Keratinocyte (primary cell): ENCODE results near the gene BATF3. TPM values are rescaled to one million over a fixed set of nuclear protein-coding genes. Genes with fewer than 3 reads are reported as not detected.
A peak's percentile ranks its signal among the peaks of the same experiment; 100 is the strongest.

Source experiments
- DNase-seq: peaks from one replicate; pipeline ENCODE4 v3.0.0-alpha.2; 2011; ENCODE audit warnings: low read depth, missing footprints, low spot score
- FAIRE-seq: peaks from 2 replicates; lab custom pipeline; 2011; peaks lifted over from hg19 to GRCh38; lab: Jason Lieb, UNC
- H2AFZ ChIP-seq: 2 replicates; pipeline ENCODE4 v1.6.0; 2012; ENCODE audit warnings: low read length, control low read depth, inconsistent platforms; ENCODE audit not compliant: control insufficient read depth
- H3K27ac ChIP-seq: 2 replicates; pipeline ENCODE4 v1.5.1; 2011; ENCODE audit warnings: low read length; ENCODE audit not compliant: control insufficient read depth, insufficient read depth
- H3K27me3 ChIP-seq: 3 replicates; pipeline ENCODE4 v1.6.0; 2011; ENCODE audit warnings: low read length; ENCODE audit not compliant: control insufficient read depth, insufficient read depth; ENCODE audit errors: extremely low read depth
- H3K36me3 ChIP-seq, 2 experiments: 2 replicates in 1 of 2; 3 replicates in 1 of 2; pipeline ENCODE4 v1.5.1; 2011; ENCODE audit warnings: low read length in 2 of 2, mild to moderate bottlenecking in 1 of 2; ENCODE audit not compliant: control insufficient read depth in 2 of 2, insufficient read depth in 2 of 2; ENCODE audit errors: extremely low read depth in 1 of 2
- H3K4me1 ChIP-seq: 3 replicates; pipeline ENCODE4 v1.5.1; 2011; ENCODE audit warnings: low read length; ENCODE audit not compliant: control insufficient read depth, insufficient read depth; ENCODE audit errors: extremely low read depth
- H3K4me2 ChIP-seq: 3 replicates; pipeline ENCODE4 v1.6.0; 2011; ENCODE audit warnings: low read depth, low read length; ENCODE audit not compliant: control insufficient read depth, insufficient read depth; ENCODE audit errors: extremely low read depth
- H3K4me3 ChIP-seq, 3 experiments: fragments of 200-600 bp in 1 of 3; sonication (generic) in 1 of 3; 2 replicates in 2 of 3; 3 replicates in 1 of 3; pipeline ENCODE4 v1.5.1; 2011 to 2016; ENCODE audit warnings: low read length in 3 of 3, mild to moderate bottlenecking in 3 of 3, control low read depth in 2 of 3, inconsistent platforms in 1 of 3, low read depth in 1 of 3, mixed read lengths in 1 of 3, mixed run types in 1 of 3, moderate library complexity in 1 of 3; ENCODE audit not compliant: control insufficient read depth in 2 of 3, insufficient read depth in 2 of 3; ENCODE audit errors: extremely low read depth in 1 of 3
- H3K79me2 ChIP-seq: 2 replicates; pipeline ENCODE4 v1.6.0; 2012; ENCODE audit warnings: low read length; ENCODE audit not compliant: control insufficient read depth, insufficient read depth
- H3K9ac ChIP-seq: 3 replicates; pipeline ENCODE4 v1.6.0; 2011; ENCODE audit warnings: low read length; ENCODE audit not compliant: control insufficient read depth, insufficient read depth; ENCODE audit errors: extremely low read depth
- H3K9me1 ChIP-seq: 3 replicates; pipeline ENCODE4 v1.6.0; 2011; ENCODE audit warnings: low read length; ENCODE audit not compliant: control insufficient read depth, insufficient read depth; ENCODE audit errors: extremely low read depth
- H3K9me3 ChIP-seq: 2 replicates; pipeline ENCODE4 v1.5.1; 2012; ENCODE audit warnings: low read depth, low read length; ENCODE audit not compliant: control insufficient read depth
- H4K20me1 ChIP-seq: 3 replicates; pipeline ENCODE4 v1.6.0; 2011; ENCODE audit warnings: low read length; ENCODE audit not compliant: control insufficient read depth, insufficient read depth; ENCODE audit errors: extremely low read depth
- CTCF ChIP-seq, 3 experiments: IDR thresholded peaks in 1 of 3; conservative IDR thresholded peaks in 1 of 3; optimal IDR thresholded peaks in 1 of 3; 2 replicates in 2 of 3; 3 replicates in 1 of 3; pipeline versions ENCODE3 to v1.5.1; 2011; ENCODE audit warnings: low read length in 3 of 3, mild to moderate bottlenecking in 3 of 3, moderate library complexity in 2 of 3, control low read depth in 1 of 3, inconsistent platforms in 1 of 3; ENCODE audit not compliant: insufficient read depth in 2 of 3; ENCODE audit errors: extremely low read depth in 1 of 3
- EZH2 ChIP-seq: IDR thresholded peaks from one replicate; pipeline ENCODE4 v1.6.1; 2012; ENCODE audit warnings: inconsistent platforms, mild to moderate bottlenecking, low read length, moderate library complexity
- dilution Hi-C: fragments of 300-500 bp; cut with MboI; formaldehyde crosslinking; loops from one replicate; pipeline ENCODE4 v1.7.0; 2020; ENCODE audit warnings: low sequenced_read_pairs; ENCODE audit not compliant: extremely low pct_ligation_motif_present
- polyA plus RNA-seq, 5 experiments: library from polyadenylated mRNA; depleted of rRNA in 3 of 5; stranded (reverse) in 3 of 5; stranded (forward) in 1 of 5; unstranded in 1 of 5; fragments of >200 nt; gene quantifications; 1 replicate in 1 of 5; 2 replicates in 3 of 5; 3 replicates in 1 of 5; pipeline versions ENCODE4 v1.2.1 to v1.2.3, GENCODE V29; 2011 to 2012; ENCODE audit warnings: missing spikeins in 2 of 5, low read depth in 1 of 5, low replicate concordance in 1 of 5

BATF3 gene
- polyA plus RNA-seq, 1 donor (not counting 4 experiments of a cell fraction or from before 2014, with no cell fraction given) = not detected

GRCh38 chr1:212669102-212669501, 30.5 kb downstream of the BATF3 start:
- Histone ChIP-seq H3K79me2 (no peaks in the 10 kb centered on the region), H3K36me3 (no peaks in the 10 kb centered on the region), H3K27ac (no peak overlapping the region), H3K27me3 (peaks cover 3% of the 10 kb centered on the region), H4K20me1 (no peaks in the 10 kb centered on the region), H3K4me3 (no peak overlapping the region), H3K9me1 (no peaks in the 10 kb centered on the region), H2AFZ (no peak overlapping the region), H3K4me1 (peaks cover 11% of the 10 kb centered on the region), H3K9ac (no peak overlapping the region), H3K4me2 (no peak overlapping the region), H3K9me3 (no peaks in the 10 kb centered on the region)
- TF ChIP-seq EZH2 (no peak), CTCF (optimal IDR thresholded peaks at IDR 0.05 in 1 of 3, IDR thresholded peaks at IDR 0.05 in 1 of 3, conservative IDR thresholded peaks at IDR 0.05 in 1 of 3; ENCODE audit: extremely low read depth in 1 of 3, insufficient read depth in 2 of 3, low read length in 3 of 3) (peak in 1 of 3 experiments; percentile 17)
- dilution Hi-C loops = no loop called here
- no peak for FAIRE-seq
- DNase-seq = no peak

GRCh38 chr1:212668477-212668876, 31.2 kb downstream of the BATF3 start:
- Histone ChIP-seq H3K4me3 (no peak overlapping the region), H4K20me1 (no peaks in the 10 kb centered on the region), H3K4me1 (peaks cover 11% of the 10 kb centered on the region), H3K9me1 (no peaks in the 10 kb centered on the region), H3K9me3 (no peaks in the 10 kb centered on the region), H3K4me2 (no peak overlapping the region), H3K79me2 (no peaks in the 10 kb centered on the region), H3K27me3 (peaks cover 3% of the 10 kb centered on the region), H3K9ac (no peak overlapping the region), H3K27ac (no peak overlapping the region), H3K36me3 (no peaks in the 10 kb centered on the region), H2AFZ (no peak overlapping the region)
- DNase-seq (no peak), FAIRE-seq (no peak)
- dilution Hi-C loops = no loop called here
- TF ChIP-seq EZH2 = no peak
- TF ChIP-seq CTCF (optimal IDR thresholded peaks at IDR 0.05 in 1 of 3, IDR thresholded peaks at IDR 0.05 in 1 of 3, conservative IDR thresholded peaks at IDR 0.05 in 1 of 3; ENCODE audit: extremely low read depth in 1 of 3, insufficient read depth in 2 of 3, low read length in 3 of 3) = no peak
